HepG2 (cell line): ENCODE results near the gene MORN3. TPM values are rescaled to one million over a fixed set of nuclear protein-coding genes. Genes with fewer than 3 reads are reported as not detected.
A peak's percentile ranks its signal among the peaks of the same experiment; 100 is the strongest.

ENCODE experiments used
- GLMP ChIP-seq: sonication (generic); formaldehyde crosslinking; IDR thresholded peaks from 2 replicates; pipeline ENCODE4 v1.9.0; 2021; ENCODE audit warnings: missing genetic modification reagents, mild to moderate bottlenecking, borderline replicate concordance
- GMEB2 ChIP-seq: IDR thresholded peaks from 2 replicates; pipeline ENCODE4 v1.6.1; 2016; ENCODE audit warnings: missing biosample characterization, missing genetic modification reagents, low read depth
- ISX ChIP-seq: sonication (generic); formaldehyde crosslinking; conservative IDR thresholded peaks from 2 replicates; pipeline ENCODE4 v1.5.0; 2020; ENCODE audit warnings: missing genetic modification reagents
- KDM3A ChIP-seq: IDR thresholded peaks from 2 replicates; pipeline ENCODE4 v1.6.1; 2018; ENCODE audit warnings: low read depth, missing compliant biosample characterization
- PHF20 ChIP-seq: sonication (generic); formaldehyde crosslinking; IDR thresholded peaks from 2 replicates; pipeline ENCODE4 v1.5.0; 2020; ENCODE audit warnings: mild to moderate bottlenecking, missing genetic modification reagents
- SMARCC2 ChIP-seq: fragments of 450-650 bp; IDR thresholded peaks from 2 replicates; pipeline ENCODE4 v1.6.1; 2017; ENCODE audit warnings: antibody characterized with exemption, mild to moderate bottlenecking
- STAT5B ChIP-seq: sonication (generic); formaldehyde crosslinking; IDR thresholded peaks from 2 replicates; pipeline ENCODE4 v1.4.0; 2020; ENCODE audit warnings: missing genetic modification reagents
- UBTF ChIP-seq: sonication (generic); formaldehyde crosslinking; IDR thresholded peaks from 2 replicates; pipeline ENCODE4 v1.4.0; 2020; ENCODE audit warnings: mild to moderate bottlenecking, missing genetic modification reagents
- ZNF30 ChIP-seq: sonication (generic); formaldehyde crosslinking; IDR thresholded peaks from 2 replicates; pipeline ENCODE4 v1.5.0; 2020; ENCODE audit warnings: mild to moderate bottlenecking, missing genetic modification reagents
- polyA plus RNA-seq, 8 experiments: library from polyadenylated mRNA; depleted of rRNA in 3 of 8; stranded (reverse) in 7 of 8; unstranded in 1 of 8; fragments of >200 nt; fragmentation: Illumina TruSeq in 4 of 8; extraction: Trizol in 4 of 8; gene quantifications; 2 replicates each; pipeline versions ENCODE4 v1.2.1 to v1.2.3, GENCODE V29; 2011 to 2016; ENCODE audit warnings: low read depth in 4 of 8, missing spikeins in 1 of 8, mixed read lengths in 1 of 8; ENCODE audit not compliant: insufficient read depth in 1 of 8
- total RNA-seq, 5 experiments: library from RNA; depleted of rRNA; stranded (reverse); fragments of >200 nt; fragmentation: Illumina TruSeq; extraction: Trizol; gene quantifications; 2 replicates each; pipeline ENCODE4 v1.2.3, GENCODE V29; 2016; ENCODE audit warnings: low read depth in 1 of 5
- TF ChIP-seq, protein P1 (sequence below): sonication (generic); formaldehyde crosslinking; IDR thresholded peaks from 2 replicates; pipeline ENCODE4 v1.4.0; 2020; ENCODE audit warnings: low read depth, missing genetic modification reagents
- TF ChIP-seq, protein P2 (sequence below): IDR thresholded peaks from 2 replicates; pipeline ENCODE4 v1.6.1; 2016; ENCODE audit warnings: mild to moderate bottlenecking
- TF ChIP-seq, protein P3 (sequence below): sonication (generic); formaldehyde crosslinking; IDR thresholded peaks from 2 replicates; pipeline ENCODE4 v1.5.0; 2020; ENCODE audit warnings: mild to moderate bottlenecking, missing genetic modification reagents
- TF ChIP-seq, protein P4 (sequence below): sonication (generic); formaldehyde crosslinking; IDR thresholded peaks from 2 replicates; pipeline ENCODE4 v1.5.0; 2020; ENCODE audit warnings: missing genetic modification reagents, mild to moderate bottlenecking, borderline replicate concordance

The MORN3 gene
- total and polyA plus RNA-seq, 2 of the 13 experiments (the other 11 are each of a cell fraction or from before 2014, with no cell fraction given): 1.1 to 2.0 TPM

DNA sequence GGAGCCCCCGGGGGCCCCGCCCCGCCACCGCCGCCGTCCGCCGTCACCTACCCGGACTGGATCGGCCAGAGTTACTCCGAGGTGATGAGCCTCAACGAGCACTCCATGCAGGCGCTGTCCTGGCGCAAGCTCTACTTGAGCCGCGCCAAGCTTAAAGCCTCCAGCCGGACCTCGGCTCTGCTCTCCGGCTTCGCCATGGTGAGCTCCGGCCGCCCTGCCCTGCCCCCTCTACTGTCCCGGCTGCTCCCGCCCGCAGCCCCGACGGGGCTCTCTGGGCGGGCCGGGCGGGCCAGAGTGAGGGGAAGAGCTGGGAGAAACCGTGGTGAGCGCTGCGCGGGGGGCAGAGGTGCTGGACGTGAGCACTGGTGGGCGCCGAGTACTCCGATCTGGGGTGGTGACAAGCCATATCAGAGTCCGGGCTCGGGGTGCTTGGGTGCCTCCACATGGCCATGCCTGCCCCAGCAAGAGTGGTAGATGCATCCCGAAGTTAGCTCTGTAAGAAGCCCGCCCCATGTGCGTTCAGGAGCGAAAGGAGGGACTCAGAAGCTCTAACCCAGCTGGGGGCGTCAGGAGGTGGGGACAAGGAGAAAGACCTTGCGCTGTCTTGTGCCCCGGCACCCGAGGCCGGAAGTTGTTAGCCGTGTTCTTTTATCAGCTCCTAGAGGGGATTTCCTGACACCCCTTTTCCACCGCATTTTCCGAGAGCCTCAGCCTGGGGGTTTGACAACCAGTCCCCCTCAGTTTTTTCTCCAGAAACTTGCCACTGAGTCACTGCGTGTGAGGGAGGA lies 42.4 kb downstream of the MORN3 start (continued):
- TF ChIP-seq, protein P1, sequence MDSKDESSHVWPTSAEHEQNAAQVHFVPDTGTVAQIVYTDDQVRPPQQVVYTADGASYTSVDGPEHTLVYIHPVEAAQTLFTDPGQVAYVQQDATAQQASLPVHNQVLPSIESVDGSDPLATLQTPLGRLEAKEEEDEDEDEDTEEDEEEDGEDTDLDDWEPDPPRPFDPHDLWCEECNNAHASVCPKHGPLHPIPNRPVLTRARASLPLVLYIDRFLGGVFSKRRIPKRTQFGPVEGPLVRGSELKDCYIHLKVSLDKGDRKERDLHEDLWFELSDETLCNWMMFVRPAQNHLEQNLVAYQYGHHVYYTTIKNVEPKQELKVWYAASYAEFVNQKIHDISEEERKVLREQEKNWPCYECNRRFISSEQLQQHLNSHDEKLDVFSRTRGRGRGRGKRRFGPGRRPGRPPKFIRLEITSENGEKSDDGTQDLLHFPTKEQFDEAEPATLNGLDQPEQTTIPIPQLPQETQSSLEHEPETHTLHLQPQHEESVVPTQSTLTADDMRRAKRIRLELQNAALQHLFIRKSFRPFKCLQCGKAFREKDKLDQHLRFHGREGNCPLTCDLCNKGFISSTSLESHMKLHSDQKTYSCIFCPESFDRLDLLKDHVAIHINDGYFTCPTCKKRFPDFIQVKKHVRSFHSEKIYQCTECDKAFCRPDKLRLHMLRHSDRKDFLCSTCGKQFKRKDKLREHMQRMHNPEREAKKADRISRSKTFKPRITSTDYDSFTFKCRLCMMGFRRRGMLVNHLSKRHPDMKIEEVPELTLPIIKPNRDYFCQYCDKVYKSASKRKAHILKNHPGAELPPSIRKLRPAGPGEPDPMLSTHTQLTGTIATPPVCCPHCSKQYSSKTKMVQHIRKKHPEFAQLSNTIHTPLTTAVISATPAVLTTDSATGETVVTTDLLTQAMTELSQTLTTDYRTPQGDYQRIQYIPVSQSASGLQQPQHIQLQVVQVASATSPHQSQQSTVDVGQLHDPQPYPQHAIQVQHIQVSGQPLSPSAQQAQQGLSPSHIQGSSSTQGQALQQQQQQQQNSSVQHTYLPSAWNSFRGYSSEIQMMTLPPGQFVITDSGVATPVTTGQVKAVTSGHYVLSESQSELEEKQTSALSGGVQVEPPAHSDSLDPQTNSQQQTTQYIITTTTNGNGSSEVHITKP (CRISPR knock-in tag): no peak
- TF ChIP-seq SMARCC2: no peak
- 0 out of 2 replicates have a peak, but pooled peaks have one; percentile 38 for TF ChIP-seq ZNF30 (CRISPR knock-in tag)
- no peak for TF ChIP-seq GMEB2 (CRISPR knock-in tag)
- no peak for TF ChIP-seq KDM3A (CRISPR knock-in tag)
- peak; percentile 33 for TF ChIP-seq PHF20 (CRISPR knock-in tag)
- TF ChIP-seq UBTF: peak; percentile 83
- TF ChIP-seq GLMP (CRISPR knock-in tag): no peak
- TF ChIP-seq, protein P2, sequence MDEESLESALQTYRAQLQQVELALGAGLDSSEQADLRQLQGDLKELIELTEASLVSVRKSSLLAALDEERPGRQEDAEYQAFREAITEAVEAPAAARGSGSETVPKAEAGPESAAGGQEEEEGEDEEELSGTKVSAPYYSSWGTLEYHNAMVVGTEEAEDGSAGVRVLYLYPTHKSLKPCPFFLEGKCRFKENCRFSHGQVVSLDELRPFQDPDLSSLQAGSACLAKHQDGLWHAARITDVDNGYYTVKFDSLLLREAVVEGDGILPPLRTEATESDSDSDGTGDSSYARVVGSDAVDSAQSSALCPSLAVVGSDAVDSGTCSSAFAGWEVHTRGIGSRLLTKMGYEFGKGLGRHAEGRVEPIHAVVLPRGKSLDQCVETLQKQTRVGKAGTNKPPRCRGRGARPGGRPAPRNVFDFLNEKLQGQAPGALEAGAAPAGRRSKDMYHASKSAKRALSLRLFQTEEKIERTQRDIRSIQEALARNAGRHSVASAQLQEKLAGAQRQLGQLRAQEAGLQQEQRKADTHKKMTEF (CRISPR knock-in tag): no peak
- TF ChIP-seq, protein P3, sequence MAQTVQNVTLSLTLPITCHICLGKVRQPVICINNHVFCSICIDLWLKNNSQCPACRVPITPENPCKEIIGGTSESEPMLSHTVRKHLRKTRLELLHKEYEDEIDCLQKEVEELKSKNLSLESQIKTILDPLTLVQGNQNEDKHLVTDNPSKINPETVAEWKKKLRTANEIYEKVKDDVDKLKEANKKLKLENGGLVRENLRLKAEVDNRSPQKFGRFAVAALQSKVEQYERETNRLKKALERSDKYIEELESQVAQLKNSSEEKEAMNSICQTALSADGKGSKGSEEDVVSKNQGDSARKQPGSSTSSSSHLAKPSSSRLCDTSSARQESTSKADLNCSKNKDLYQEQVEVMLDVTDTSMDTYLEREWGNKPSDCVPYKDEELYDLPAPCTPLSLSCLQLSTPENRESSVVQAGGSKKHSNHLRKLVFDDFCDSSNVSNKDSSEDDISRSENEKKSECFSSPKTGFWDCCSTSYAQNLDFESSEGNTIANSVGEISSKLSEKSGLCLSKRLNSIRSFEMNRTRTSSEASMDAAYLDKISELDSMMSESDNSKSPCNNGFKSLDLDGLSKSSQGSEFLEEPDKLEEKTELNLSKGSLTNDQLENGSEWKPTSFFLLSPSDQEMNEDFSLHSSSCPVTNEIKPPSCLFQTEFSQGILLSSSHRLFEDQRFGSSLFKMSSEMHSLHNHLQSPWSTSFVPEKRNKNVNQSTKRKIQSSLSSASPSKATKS (CRISPR knock-in tag): no peak
- TF ChIP-seq, protein P4, sequence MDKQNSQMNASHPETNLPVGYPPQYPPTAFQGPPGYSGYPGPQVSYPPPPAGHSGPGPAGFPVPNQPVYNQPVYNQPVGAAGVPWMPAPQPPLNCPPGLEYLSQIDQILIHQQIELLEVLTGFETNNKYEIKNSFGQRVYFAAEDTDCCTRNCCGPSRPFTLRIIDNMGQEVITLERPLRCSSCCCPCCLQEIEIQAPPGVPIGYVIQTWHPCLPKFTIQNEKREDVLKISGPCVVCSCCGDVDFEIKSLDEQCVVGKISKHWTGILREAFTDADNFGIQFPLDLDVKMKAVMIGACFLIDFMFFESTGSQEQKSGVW (CRISPR knock-in tag): no peak
- no peak for TF ChIP-seq STAT5B (CRISPR knock-in tag)
- TF ChIP-seq ISX (CRISPR knock-in tag): no peak
